CD4-positive, alpha-beta memory T cell (primary cell): ENCODE measurements around the gene ARID1B. TPM values are rescaled to one million over a fixed set of nuclear protein-coding genes. Genes with fewer than 3 reads are reported as not detected.

ENCODE experiments used
- CTCF ChIA-PET: fragments of 350-600 bp; sonication (Branson Sonifier 250); formaldehyde crosslinking; loops from one replicate; lab custom pipeline; 2021; ENCODE audit warnings: inconsistent platforms; ENCODE audit not compliant: partially characterized antibody; lab: Charles Lee
- POLR2A ChIA-PET: fragments of 350-600 bp; sonication (Branson Sonifier 250); formaldehyde crosslinking; loops from one replicate; lab custom pipeline; 2021; ENCODE audit not compliant: partially characterized antibody; lab: Charles Lee
- DNase-seq, 5 donors: peaks; one replicate each; pipeline versions ENCODE4 v3.0.0 to v3.0.0-alpha.2; 2020 to 2022; ENCODE audit warnings: mixed read lengths in 1 of 5
- H3K27ac ChIP-seq: one replicate; pipeline ENCODE4 v1.7.0; 2013; ENCODE audit warnings: low read depth, low read length
- H3K27me3 ChIP-seq: 2 replicates; pipeline ENCODE4 v1.7.0; 2013; ENCODE audit warnings: mild to moderate bottlenecking, low read length, moderate library complexity; ENCODE audit not compliant: insufficient read depth
- H3K36me3 ChIP-seq: 2 replicates; pipeline ENCODE4 v1.7.0; 2013; ENCODE audit warnings: mild to moderate bottlenecking, low read length, moderate library complexity; ENCODE audit not compliant: insufficient read depth
- H3K4me1 ChIP-seq: 2 replicates; pipeline ENCODE4 v1.7.0; 2013; ENCODE audit warnings: mild to moderate bottlenecking, low read length, moderate library complexity; ENCODE audit not compliant: insufficient read depth
- H3K4me3 ChIP-seq, 2 donors: one replicate each; pipeline ENCODE4 v1.7.0; 2013; ENCODE audit warnings: low read length in 2 of 2, mild to moderate bottlenecking in 1 of 2
- H3K9me3 ChIP-seq, 2 donors: one replicate each; pipeline ENCODE4 v1.7.0; 2013; ENCODE audit warnings: low read length in 2 of 2, control low read depth in 1 of 2; ENCODE audit not compliant: control insufficient read depth in 1 of 2
- H3K27ac Mint-ChIP-seq, 7 donors: one replicate each; pipeline ENCODE4 v1.8.0; 2020 to 2021; ENCODE audit warnings: mixed read lengths in 7 of 7, mild to moderate bottlenecking in 6 of 7, inconsistent platforms in 3 of 7, moderate library complexity in 3 of 7
- H3K27me3 Mint-ChIP-seq, 2 donors: one replicate each; pipeline ENCODE4 v1.8.0; 2020 to 2021; ENCODE audit warnings: mixed read lengths in 2 of 2
- H3K36me3 Mint-ChIP-seq, 2 donors: one replicate each; pipeline ENCODE4 v1.8.0; 2020 to 2021; ENCODE audit warnings: mixed read lengths in 2 of 2, inconsistent platforms in 1 of 2, mild to moderate bottlenecking in 1 of 2
- H3K4me1 Mint-ChIP-seq, 4 donors: one replicate each; pipeline ENCODE4 v1.8.0; 2020 to 2021; ENCODE audit warnings: mixed read lengths in 4 of 4, mild to moderate bottlenecking in 1 of 4
- H3K4me3 Mint-ChIP-seq, 8 donors: one replicate each; pipeline ENCODE4 v1.8.0; 2020 to 2021; ENCODE audit warnings: mixed read lengths in 8 of 8, mild to moderate bottlenecking in 7 of 8, moderate library complexity in 6 of 8, inconsistent platforms in 3 of 8
- H3K9me3 Mint-ChIP-seq, 8 donors: one replicate each; pipeline ENCODE4 v1.8.0; 2020 to 2021; ENCODE audit warnings: mixed read lengths in 8 of 8, mild to moderate bottlenecking in 5 of 8, inconsistent platforms in 3 of 8, moderate library complexity in 1 of 8
- intact Hi-C: fragments of 100-400 bp; cut with micrococcal nuclease; formaldehyde crosslinking; loops from one replicate; pipeline ENCODE4 v1.15.1; 2023
- polyA plus RNA-seq, 2 donors: library from polyadenylated mRNA; unstranded; fragments of 300-500 nt; fragmentation: Illumina TruSeq; gene quantifications; one replicate each; pipeline ENCODE4 v1.2.3, GENCODE V29; 2021
- total RNA-seq, 2 experiments: library from RNA; stranded (reverse); gene quantifications; one replicate each; pipeline ENCODE4 v1.2.3, GENCODE V29; 2021

The ARID1B gene
- total and polyA plus RNA-seq, 4 experiments from 2014 or later = 5.4 to 131 (median 72.4) TPM

- Mint-ChIP-seq H3K36me3 (peaks cover 0 to 1% of the 10 kb centered on the region in 2 donors), H3K4me1 (peaks cover 30 to 64% (median 53%) of the 10 kb centered on the region in 4 donors), H3K27me3 (no peaks in the 10 kb centered on the region), H3K27ac (peak overlapping the region in 2 of 7 donors; percentile 0 to 2), H3K9me3 (no peaks in the 10 kb centered on the region), H3K4me3 (peak overlapping the region in 1 of 8 donors; percentile 20)
- H3K4me1 ChIP-seq = peaks cover 42% of the 10 kb centered on the region
- ChIA-PET CTCF (interaction anchor here (0.9 to 1.1 kb wide), 2 partner anchors 9 to 192 kb away, joined by 3 to 4 read pairs; no protein-coding TSS in a partner anchor), POLR2A (interaction anchor here (0.7 to 1.1 kb wide), 2 partner anchors 13 to 31 kb away, joined by 3 read pairs; no protein-coding TSS in a partner anchor)
- intact Hi-C loops = no loop called here
- no peak for DNase-seq
- no peaks in the 10 kb centered on the region for H3K9me3 ChIP-seq
- no peaks in the 10 kb centered on the region for H3K36me3 ChIP-seq
- H3K27ac ChIP-seq = no peak overlapping the region
- H3K27me3 ChIP-seq = no peaks in the 10 kb centered on the region
- no peak overlapping the region for H3K4me3 ChIP-seq
Observed at GRCh38 chr6:156989159-156989806, 212.1 kb downstream of the ARID1B start.

DNA sequence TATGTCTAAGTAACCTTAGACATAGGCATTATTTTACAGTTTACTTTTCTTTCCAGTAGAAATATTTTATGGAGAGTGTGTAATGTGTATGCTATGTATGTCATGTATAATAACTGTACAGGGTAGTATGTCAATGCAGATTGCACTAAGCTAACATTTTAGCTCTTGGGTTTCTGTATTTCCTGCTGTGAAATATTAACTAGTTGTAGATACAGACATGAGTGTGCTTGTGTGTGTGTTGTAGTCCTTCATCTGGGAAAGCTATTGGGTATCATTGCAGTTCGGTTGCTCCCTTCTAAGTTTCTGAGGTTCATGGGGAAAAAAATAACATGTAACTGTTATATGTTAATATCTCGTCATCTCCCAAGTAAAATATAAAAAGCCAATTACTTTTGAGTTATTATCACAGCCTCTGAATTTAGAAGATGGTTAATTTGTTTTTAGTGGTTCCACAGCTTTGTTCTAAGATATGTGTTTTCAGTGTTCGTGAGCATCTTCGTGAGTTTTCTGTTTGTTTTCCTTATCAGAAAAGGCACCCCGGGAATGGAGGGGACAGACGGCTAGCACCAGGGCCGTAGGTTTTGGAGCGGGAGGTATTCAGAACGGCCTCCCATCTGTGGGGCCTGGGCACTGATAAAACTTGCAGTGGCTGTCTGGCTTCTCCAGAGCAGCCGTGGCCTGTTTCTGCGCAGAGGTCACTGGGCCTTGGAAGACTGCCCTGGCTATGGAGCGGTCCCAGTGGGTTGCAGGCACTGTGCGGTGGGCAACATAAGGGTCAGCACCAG, 215.0 kb downstream of the ARID1B start:
- H3K36me3 Mint-ChIP-seq = no peaks in the 10 kb centered on the region
- CTCF ChIA-PET = interaction anchor here (0.6 kb wide), 1 partner anchor 32 kb away, joined by 3 read pairs; no protein-coding TSS in a partner anchor
- intact Hi-C loops = no loop called here
- H3K27me3 Mint-ChIP-seq = no peaks in the 10 kb centered on the region
- no peaks in the 10 kb centered on the region for H3K9me3 ChIP-seq
- H3K27ac Mint-ChIP-seq = peak overlapping the region in 1 of 7 donors; percentile 19
- no peak overlapping the region for H3K4me3 Mint-ChIP-seq
- POLR2A ChIA-PET = interaction anchor here (1.0 kb wide), 1 partner anchor 213 kb away, joined by 3 read pairs; no protein-coding TSS in a partner anchor
- no peak overlapping the region for H3K4me3 ChIP-seq
- no peaks in the 10 kb centered on the region for H3K9me3 Mint-ChIP-seq
- peaks cover 24 to 51% (median 39%) of the 10 kb centered on the region in 4 donors for H3K4me1 Mint-ChIP-seq
- H3K36me3 ChIP-seq = no peaks in the 10 kb centered on the region
- no peak overlapping the region for H3K27ac ChIP-seq
- peaks cover 26% of the 10 kb centered on the region for H3K4me1 ChIP-seq
- no peak for DNase-seq
- no peaks in the 10 kb centered on the region for H3K27me3 ChIP-seq

- Mint-ChIP-seq H3K4me3 (no peak overlapping the region), H3K27ac (no peak overlapping the region), H3K4me1 (peaks cover 15 to 47% (median 29%) of the 10 kb centered on the region in 4 donors), H3K36me3 (peaks cover 0 to 4% of the 10 kb centered on the region in 2 donors), H3K27me3 (no peaks in the 10 kb centered on the region), H3K9me3 (no peaks in the 10 kb centered on the region)
- POLR2A ChIA-PET = no interaction called here
- H3K9me3 ChIP-seq = no peaks in the 10 kb centered on the region
- H3K36me3 ChIP-seq = no peaks in the 10 kb centered on the region
- intact Hi-C loops = no loop called here
- peaks cover 13% of the 10 kb centered on the region for H3K4me1 ChIP-seq
- CTCF ChIA-PET = no interaction called here
- H3K27me3 ChIP-seq = no peaks in the 10 kb centered on the region
- no peak for DNase-seq
- H3K27ac ChIP-seq = no peak overlapping the region
- H3K4me3 ChIP-seq = no peak overlapping the region
Observed at GRCh38 chr6:156993713-156994112, 216.5 kb downstream of the ARID1B start.

DNA sequence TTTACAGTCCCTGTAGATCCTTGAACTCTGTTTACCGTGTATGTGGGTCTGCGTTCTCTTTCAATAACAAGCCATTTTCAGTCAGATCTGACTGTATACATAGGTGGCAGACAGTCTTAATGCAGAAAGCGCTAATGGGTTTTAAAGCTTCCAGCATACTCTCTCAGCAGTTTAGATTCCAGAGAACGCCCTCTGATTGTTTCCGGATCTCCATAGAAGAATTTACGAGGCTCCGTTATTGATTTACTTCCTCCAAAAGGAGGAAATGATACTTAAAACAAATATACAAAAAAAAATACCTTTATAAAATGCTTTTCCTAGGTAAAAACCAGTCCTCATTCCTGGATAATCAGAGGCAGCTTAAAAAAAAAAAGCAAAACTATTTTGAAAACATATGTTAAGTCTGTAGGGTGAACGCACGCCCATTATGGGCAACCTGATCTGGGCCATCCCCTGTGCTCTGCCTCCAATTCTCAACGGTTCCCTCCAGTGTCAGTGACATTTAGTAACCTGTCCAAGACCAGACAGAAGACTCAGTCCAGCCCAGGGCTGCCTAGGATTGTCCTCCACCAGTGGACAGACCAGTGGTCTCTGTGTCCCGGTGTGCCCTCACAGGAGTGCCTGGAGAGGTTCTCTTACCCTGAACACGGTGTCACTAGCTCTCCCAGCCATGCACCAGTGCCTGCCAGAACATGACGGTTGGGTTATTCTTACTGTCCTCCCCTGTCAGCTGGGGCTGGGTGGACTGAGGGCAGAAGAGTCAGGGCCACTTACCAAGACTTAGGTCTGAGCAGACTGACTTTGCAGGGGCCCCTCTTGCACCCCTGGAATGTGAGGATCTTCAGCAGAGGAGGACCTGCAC, 217.3 kb downstream of the ARID1B start:
- Mint-ChIP-seq H3K36me3 (peaks cover 0 to 4% of the 10 kb centered on the region in 2 donors), H3K4me1 (peaks cover 11 to 47% (median 25%) of the 10 kb centered on the region in 4 donors), H3K27me3 (no peaks in the 10 kb centered on the region), H3K4me3 (peak overlapping the region in 1 of 8 donors; percentile 8), H3K9me3 (no peaks in the 10 kb centered on the region), H3K27ac (no peak overlapping the region)
- Histone ChIP-seq H3K27ac (no peak overlapping the region), H3K4me1 (peaks cover 8% of the 10 kb centered on the region), H3K27me3 (no peaks in the 10 kb centered on the region), H3K36me3 (no peaks in the 10 kb centered on the region), H3K9me3 (no peaks in the 10 kb centered on the region), H3K4me3 (no peak overlapping the region)
- intact Hi-C loops = no loop called here
- DNase-seq = no peak
- CTCF ChIA-PET = no interaction called here
- POLR2A ChIA-PET = no interaction called here

GRCh38 chr6:156995502-156995901, 218.3 kb downstream of the ARID1B start:
- intact Hi-C loops = no loop called here
- ChIA-PET CTCF (no interaction called here), POLR2A (no interaction called here)
- H3K27ac Mint-ChIP-seq = no peak overlapping the region
- peaks cover 15 to 51% (median 28%) of the 10 kb centered on the region in 4 donors for H3K4me1 Mint-ChIP-seq
- peaks cover 8% of the 10 kb centered on the region for H3K4me1 ChIP-seq
- H3K4me3 ChIP-seq = no peak overlapping the region
- no peaks in the 10 kb centered on the region for H3K36me3 ChIP-seq
- H3K27me3 Mint-ChIP-seq = no peaks in the 10 kb centered on the region
- DNase-seq = no peak
- H3K9me3 ChIP-seq = no peaks in the 10 kb centered on the region
- no peak overlapping the region for H3K4me3 Mint-ChIP-seq
- peaks cover 0 to 2% (median 0%) of the 10 kb centered on the region in 8 donors for H3K9me3 Mint-ChIP-seq
- no peak overlapping the region for H3K27ac ChIP-seq
- H3K27me3 ChIP-seq = no peaks in the 10 kb centered on the region
- H3K36me3 Mint-ChIP-seq = peaks cover 0 to 4% of the 10 kb centered on the region in 2 donors

DNA sequence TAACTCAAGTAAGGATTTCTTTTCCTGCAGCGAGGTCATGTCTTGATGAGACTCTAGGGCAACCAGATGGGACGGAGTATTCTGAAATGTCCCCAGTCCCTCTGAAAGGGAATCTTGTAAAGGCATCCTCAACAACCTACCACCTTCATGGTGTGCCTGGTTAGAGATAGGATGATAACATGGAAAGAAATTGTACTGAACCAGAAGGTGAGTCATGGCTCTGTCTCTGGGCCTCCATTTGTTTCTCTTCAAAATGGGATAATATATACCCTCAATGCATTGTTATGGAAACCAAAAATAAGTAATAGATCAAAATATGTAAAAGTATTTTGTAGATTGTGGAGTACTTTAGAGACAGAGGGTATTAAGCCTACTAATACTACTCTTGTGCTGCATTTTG, 219.1 kb downstream of the ARID1B start:
- no peak for DNase-seq
- Mint-ChIP-seq H3K27me3 (no peaks in the 10 kb centered on the region), H3K9me3 (peaks cover 0 to 2% (median 0%) of the 10 kb centered on the region in 8 donors), H3K4me1 (peaks cover 18 to 57% (median 32%) of the 10 kb centered on the region in 4 donors), H3K36me3 (peaks cover 0 to 4% of the 10 kb centered on the region in 2 donors), H3K27ac (no peak overlapping the region), H3K4me3 (no peak overlapping the region)
- intact Hi-C loops = no loop called here
- Histone ChIP-seq H3K9me3 (no peaks in the 10 kb centered on the region), H3K4me3 (no peak overlapping the region), H3K4me1 (peaks cover 8% of the 10 kb centered on the region), H3K36me3 (no peaks in the 10 kb centered on the region), H3K27me3 (no peaks in the 10 kb centered on the region), H3K27ac (no peak overlapping the region)
- CTCF ChIA-PET = no interaction called here
- POLR2A ChIA-PET = no interaction called here
